Endothelial cell (in vitro differentiated cells): ENCODE measurements around the gene MAB21L2. TPM values are rescaled to one million over a fixed set of nuclear protein-coding genes. Genes with fewer than 3 reads are reported as not detected.

Experiments
- DNase-seq: peaks from one replicate; pipeline ENCODE4 v3.0.0; 2021; ENCODE audit warnings: low spot score
- H3K27ac Mint-ChIP-seq: one replicate; pipeline ENCODE4 v1.8.0; 2021; ENCODE audit warnings: mixed read lengths, inconsistent platforms; ENCODE audit not compliant: unreplicated experiment
- H3K27me3 Mint-ChIP-seq: one replicate; pipeline ENCODE4 v1.8.0; 2021; ENCODE audit warnings: mild to moderate bottlenecking, moderate library complexity, mixed read lengths, inconsistent platforms; ENCODE audit not compliant: unreplicated experiment
- H3K36me3 Mint-ChIP-seq: one replicate; pipeline ENCODE4 v1.8.0; 2021; ENCODE audit warnings: mild to moderate bottlenecking, low read depth, mixed read lengths, inconsistent platforms; ENCODE audit not compliant: unreplicated experiment
- H3K4me1 Mint-ChIP-seq: one replicate; pipeline ENCODE4 v1.8.0; 2021; ENCODE audit warnings: mild to moderate bottlenecking, mixed read lengths, inconsistent platforms; ENCODE audit not compliant: unreplicated experiment
- H3K4me3 Mint-ChIP-seq: one replicate; pipeline ENCODE4 v1.8.0; 2021; ENCODE audit warnings: mild to moderate bottlenecking, mixed read lengths, inconsistent platforms; ENCODE audit not compliant: unreplicated experiment
- H3K9me3 Mint-ChIP-seq: one replicate; pipeline ENCODE4 v1.8.0; 2021; ENCODE audit warnings: mixed read lengths, inconsistent platforms; ENCODE audit not compliant: unreplicated experiment
- total RNA-seq: library from RNA; stranded (reverse); fragmentation: NEBNext Ultra II Directional; extraction: Animal tissue kit (Norgen Biotek cat#: 25700); gene quantifications from one replicate; pipeline ENCODE4 v1.2.1, GENCODE V29; 2021; ENCODE audit not compliant: unreplicated experiment
- TF ChIP-seq, protein P1 (sequence below): fragments of 200-600 bp; sonication (generic); IDR thresholded peaks from one replicate; pipeline ENCODE4 v1.5.0; 2021; ENCODE audit warnings: antibody characterized with exemption; ENCODE audit not compliant: unreplicated experiment

MAB21L2 gene
- total RNA-seq, 1 donor from 2014 or later: not detected

DNA sequence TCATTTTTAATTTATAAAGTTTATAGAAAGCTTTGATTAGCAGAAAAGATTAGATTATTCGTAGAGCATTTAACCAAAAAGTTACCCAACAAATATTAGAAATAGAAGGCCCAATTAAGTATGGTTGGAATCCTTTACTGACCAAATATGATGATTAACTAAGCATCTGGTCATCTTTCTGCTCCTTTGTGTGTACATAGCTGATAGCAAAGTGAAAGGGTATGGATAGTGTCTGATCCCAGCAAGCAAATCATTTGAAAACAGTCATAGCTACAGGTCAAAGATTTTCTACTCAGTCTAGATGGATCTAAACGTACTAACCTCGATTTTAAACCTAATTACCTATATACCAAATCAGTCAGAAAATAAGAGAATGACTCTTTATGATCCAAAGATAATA, 7.3 kb upstream of the MAB21L2 start:
- Mint-ChIP-seq H3K4me3 (no peak overlapping the region), H3K9me3 (no peaks in the 10 kb centered on the region), H3K27ac (no peak overlapping the region), H3K36me3 (peaks cover 4% of the 10 kb centered on the region), H3K4me1 (peaks cover 6% of the 10 kb centered on the region), H3K27me3 (peaks cover 11% of the 10 kb centered on the region)
- TF ChIP-seq, protein P1, sequence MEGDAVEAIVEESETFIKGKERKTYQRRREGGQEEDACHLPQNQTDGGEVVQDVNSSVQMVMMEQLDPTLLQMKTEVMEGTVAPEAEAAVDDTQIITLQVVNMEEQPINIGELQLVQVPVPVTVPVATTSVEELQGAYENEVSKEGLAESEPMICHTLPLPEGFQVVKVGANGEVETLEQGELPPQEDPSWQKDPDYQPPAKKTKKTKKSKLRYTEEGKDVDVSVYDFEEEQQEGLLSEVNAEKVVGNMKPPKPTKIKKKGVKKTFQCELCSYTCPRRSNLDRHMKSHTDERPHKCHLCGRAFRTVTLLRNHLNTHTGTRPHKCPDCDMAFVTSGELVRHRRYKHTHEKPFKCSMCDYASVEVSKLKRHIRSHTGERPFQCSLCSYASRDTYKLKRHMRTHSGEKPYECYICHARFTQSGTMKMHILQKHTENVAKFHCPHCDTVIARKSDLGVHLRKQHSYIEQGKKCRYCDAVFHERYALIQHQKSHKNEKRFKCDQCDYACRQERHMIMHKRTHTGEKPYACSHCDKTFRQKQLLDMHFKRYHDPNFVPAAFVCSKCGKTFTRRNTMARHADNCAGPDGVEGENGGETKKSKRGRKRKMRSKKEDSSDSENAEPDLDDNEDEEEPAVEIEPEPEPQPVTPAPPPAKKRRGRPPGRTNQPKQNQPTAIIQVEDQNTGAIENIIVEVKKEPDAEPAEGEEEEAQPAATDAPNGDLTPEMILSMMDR: no peak
- DNase-seq: no peak

DNA sequence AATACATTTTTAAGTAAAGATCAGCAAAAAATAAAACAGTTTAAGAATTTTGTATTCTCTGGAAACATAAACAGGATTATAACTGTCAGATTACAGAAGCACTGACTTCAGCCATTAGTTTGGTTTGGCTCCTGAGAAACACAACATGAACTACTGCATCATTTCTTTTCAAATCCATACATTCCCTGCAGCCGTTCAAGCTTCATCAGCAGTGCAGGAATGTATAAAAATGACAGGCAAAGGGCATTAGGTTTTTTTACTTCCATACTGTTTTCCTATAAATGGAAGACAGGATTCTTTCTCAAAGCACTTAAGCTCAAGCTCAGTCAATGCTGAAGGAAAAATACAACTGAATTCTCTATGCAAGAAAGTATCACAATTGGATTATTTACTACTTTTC, 4.2 kb upstream of the MAB21L2 start:
- H3K4me3 Mint-ChIP-seq: no peak overlapping the region
- peaks cover 4% of the 10 kb centered on the region for H3K36me3 Mint-ChIP-seq
- H3K27me3 Mint-ChIP-seq: peaks cover 25% of the 10 kb centered on the region
- no peak overlapping the region for H3K27ac Mint-ChIP-seq
- no peaks in the 10 kb centered on the region for H3K9me3 Mint-ChIP-seq
- H3K4me1 Mint-ChIP-seq: peaks cover 26% of the 10 kb centered on the region
- no peak for DNase-seq
- TF ChIP-seq, protein P1: no peak

DNA sequence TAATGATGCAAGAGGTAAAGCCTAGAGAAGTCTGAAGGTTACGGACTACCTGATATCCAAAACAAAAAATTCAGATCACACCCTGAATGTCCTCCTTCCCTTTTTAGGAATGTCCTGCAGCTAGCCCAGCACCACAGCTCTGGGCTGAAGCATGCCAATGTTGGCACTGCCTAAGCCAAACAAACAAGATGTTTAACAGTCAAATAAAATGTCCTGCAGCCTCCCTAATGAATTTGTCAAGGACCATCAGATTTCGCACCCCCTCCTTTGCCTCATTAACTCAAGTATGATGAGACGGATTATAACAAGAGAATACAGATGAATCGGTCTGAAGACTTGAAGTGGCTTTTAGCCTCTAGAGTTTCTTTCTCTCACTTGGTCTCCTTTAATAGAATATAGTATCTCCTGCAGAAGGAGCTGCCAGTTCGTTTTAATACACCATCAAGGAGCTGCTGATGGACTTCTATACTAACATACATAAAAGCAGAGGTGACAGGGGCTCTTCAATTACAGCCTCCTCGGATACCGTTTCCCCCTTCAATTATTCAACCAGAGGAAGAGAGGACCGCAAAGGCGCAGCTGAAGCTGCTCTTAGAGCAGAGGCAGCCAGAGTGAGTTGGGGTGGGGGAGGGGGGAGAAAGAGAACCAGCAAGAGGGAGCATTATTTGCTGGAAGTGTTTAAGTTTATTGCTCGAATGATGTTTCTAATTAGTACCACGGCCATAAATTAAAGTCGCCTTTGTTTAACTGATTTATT, 3.0 kb upstream of the MAB21L2 start:
- peak; percentile 33 for DNase-seq
- Mint-ChIP-seq H3K36me3 (peaks cover 4% of the 10 kb centered on the region), H3K27me3 (peaks cover 32% of the 10 kb centered on the region), H3K4me1 (peaks cover 30% of the 10 kb centered on the region), H3K27ac (no peak overlapping the region), H3K4me3 (peak overlapping the region; percentile 89), H3K9me3 (no peaks in the 10 kb centered on the region)
- TF ChIP-seq, protein P1: no peak

DNA sequence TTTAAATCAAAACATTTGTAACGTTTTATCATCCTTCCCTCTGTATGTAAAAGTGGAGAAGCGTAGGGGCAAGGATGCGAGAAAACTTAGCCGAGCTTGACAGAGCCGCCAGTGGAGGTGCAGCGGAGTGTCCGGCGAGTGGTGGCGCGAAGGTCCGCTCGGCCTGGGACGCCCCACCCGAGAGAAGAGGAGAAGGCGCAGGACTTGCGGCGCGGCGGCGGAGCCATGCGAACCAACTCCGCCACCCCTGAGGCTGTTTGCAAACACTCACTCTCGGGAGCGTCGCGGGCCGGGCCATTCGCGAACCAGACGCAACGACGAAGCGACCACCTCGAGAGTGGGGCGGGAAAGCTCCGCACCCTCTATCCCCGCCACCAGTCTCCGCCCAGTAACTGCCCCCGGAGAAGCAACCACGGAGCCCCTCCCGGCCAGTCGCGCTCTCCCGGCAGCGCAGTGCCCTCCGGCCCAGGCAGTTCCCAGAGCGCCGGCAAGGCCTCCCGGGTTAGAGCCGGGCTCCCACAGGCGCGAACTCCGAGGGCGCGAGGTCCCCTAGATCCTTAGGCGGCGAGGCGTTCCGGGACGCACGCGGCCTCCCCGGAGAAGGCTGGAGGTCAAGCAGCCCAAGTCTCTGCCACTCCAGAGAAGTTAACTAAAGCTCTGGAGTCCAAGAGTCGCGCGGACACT, 2.3 kb upstream of the MAB21L2 start:
- Mint-ChIP-seq H3K27me3 (peaks cover 32% of the 10 kb centered on the region), H3K4me3 (peak overlapping the region; percentile 89), H3K4me1 (peaks cover 32% of the 10 kb centered on the region), H3K9me3 (no peaks in the 10 kb centered on the region), H3K36me3 (peaks cover 4% of the 10 kb centered on the region), H3K27ac (no peak overlapping the region)
- TF ChIP-seq, protein P1: no peak
- peak; percentile 45 for DNase-seq

DNA sequence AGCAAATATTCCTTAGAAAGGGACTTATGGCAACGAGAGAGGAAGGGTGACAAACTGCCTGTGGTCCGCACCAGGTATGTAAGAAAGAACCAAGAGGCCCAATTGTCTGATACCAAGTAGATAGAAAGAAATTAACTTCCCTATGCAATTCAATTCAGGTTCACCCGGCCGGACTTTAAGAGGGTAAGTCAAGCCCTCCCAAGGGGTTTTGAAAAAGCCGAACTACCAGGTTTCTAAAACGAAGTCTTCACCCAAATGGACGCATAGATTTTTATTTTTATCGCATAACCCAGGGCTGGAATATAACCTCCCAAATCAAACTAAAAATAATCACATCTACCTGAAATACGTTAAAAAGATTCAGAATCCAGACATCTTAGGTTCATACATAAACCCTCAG, 1.6 kb upstream of the MAB21L2 start:
- Mint-ChIP-seq H3K36me3 (peaks cover 4% of the 10 kb centered on the region), H3K4me3 (peak overlapping the region; percentile 65), H3K27me3 (peaks cover 32% of the 10 kb centered on the region), H3K9me3 (no peaks in the 10 kb centered on the region), H3K4me1 (peaks cover 32% of the 10 kb centered on the region), H3K27ac (no peak overlapping the region)
- TF ChIP-seq, protein P1: no peak
- no peak for DNase-seq
